Left renal cortex interstitium (tissue), 4 donors: ENCODE results near the gene COL9A3. TPM values are rescaled to one million over a fixed set of nuclear protein-coding genes. Genes with fewer than 3 reads are reported as not detected.

Source experiments
- DNase-seq, 4 donors: peaks; one replicate each; pipeline ENCODE4 v3.0.0-alpha.2; 2013; ENCODE audit warnings: low read depth in 4 of 4, low spot score in 2 of 4, missing footprints in 1 of 4
- polyA plus RNA-seq, 4 donors: library from polyadenylated mRNA; unstranded; fragments of 120-200 nt; gene quantifications; one replicate each; pipeline ENCODE4 v1.2.1, GENCODE V29; 2013; ENCODE audit not compliant: insufficient read length in 4 of 4

Gene COL9A3
- polyA plus RNA-seq, 4 donors: 19.3 to 29.5 (median 24.9) TPM

DNA sequence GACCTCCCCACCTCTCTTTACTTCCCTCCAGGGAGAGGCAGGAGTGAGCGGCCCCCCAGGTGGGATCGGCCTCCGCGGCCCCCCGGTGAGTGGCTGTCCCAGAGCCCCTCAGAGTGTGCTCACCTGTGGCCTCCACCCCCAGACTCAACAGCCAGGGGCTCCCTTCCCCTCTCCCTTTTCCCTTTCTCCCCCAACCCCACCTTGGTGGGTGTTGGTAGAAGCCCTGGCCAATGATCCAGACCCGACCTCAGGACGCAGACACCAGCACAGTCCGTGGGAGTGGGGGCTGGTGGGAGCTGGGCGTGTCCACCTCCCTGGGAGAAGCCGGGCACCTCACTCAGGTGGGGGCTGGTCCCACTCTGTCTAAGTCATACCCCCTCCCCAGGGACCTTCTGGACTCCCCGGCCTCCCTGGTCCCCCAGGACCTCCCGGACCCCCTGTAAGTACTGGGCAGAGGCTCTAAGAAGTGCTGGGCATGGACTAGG is 4.9 kb downstream of the COL9A3 start:
- DNase-seq: no peak

DNA sequence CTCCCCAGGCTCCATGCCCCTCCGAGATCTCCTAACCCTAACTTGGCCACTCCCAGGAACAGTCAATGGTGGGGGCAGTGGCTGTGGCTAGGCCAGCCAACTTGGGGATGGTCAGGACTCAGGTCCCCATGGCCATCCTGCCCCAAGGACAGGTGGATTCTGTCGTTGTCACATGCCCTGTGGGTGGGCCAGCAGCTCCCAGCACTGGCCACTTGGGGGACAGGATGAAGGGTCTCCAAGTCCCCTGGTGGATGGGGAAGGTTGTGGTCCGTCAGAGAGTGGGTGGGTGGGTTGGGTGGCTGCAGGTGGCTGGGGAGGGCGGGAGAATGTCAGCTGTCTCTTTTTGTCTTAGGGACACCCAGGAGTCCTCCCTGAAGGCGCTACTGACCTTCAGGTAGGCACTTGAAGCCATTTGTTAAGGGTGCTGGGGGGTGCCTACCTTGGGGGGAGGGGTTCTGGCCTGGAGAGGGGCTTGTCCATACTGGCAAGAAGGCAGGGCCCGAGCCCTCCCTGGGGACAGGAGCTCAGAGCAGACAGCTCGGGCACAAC is 5.5 kb downstream of the COL9A3 start:
- no peak for DNase-seq

DNA sequence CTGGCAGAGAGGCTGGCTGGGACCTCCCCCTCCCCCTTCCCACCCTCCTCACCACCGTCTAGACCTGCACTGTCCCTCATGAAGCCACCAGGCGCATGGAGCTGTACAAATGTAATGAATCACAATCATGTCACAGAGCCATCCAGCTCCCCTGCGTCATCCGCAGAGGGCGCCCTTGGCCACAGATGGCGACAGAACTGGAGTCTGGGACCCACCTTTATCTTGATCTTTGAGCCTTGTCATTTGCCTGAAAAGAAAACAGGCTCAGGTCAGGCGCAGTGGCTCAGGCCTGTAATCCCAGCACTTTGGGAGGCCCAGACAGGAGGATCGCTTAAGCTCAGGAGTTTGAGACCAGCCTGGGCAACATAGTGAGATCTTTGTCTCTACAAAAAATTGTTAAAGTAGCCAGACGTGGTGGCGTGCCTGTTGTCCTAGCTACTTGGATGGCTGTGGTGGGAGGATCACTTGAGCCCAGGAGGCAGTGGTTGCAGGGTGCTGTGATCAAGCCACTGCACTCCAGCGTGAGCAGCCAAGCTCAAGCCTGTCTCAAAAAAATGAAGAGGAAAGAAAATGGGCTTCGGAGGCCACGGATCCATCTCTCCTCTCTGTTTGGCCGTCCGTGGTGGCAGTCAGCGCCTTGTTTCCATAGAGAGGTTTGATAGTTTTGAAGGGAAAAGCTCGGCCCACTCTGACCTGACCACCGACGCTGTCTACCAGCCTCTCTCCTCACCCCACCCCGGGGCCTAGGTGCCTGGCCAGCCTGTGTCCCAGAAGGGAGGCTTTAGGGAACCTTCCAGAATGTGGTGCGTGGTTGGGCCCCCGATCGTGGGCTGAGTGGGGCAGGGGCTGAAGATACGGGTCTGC is 6.2 kb downstream of the COL9A3 start:
- DNase-seq: no peak

DNA sequence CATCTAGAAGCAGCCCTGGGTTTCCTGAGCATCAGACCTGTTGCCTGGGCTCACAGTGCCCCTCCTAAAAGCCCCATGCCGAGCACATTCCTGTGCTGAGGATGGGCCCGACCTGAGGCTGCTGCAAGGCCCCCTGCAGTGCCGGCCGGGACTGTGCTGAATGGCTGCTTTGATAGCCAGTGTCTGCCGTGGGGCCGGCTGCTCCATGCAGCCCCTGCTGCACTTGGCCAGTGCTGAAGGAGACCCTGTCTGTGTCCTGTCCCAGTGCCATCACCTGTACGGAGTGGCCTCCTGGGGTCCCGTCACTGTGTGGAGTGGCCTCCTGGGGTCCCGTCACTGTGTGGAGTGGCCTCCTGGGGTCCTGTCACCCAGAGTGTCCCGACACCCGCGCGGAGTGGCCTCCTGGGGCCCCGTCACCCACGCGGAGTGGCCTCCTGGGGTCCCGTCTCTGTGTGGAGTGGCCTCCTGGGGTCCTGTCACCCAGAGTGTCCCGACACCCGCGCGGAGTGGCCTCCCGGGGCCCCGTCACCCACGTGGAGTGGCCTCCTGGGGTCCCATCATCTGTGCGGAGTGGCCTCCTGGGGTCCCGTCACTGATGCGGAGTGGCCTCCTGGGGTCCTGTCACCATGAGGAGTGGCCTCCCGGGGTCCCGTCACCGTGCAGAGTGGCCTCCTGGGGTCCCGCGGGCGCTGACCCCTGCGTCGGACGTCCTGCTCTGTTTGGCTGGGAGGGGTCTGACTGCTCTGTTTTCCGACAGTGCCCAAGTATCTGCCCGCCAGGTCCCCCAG is 7.0 kb downstream of the COL9A3 start:
- no peak for DNase-seq

DNA sequence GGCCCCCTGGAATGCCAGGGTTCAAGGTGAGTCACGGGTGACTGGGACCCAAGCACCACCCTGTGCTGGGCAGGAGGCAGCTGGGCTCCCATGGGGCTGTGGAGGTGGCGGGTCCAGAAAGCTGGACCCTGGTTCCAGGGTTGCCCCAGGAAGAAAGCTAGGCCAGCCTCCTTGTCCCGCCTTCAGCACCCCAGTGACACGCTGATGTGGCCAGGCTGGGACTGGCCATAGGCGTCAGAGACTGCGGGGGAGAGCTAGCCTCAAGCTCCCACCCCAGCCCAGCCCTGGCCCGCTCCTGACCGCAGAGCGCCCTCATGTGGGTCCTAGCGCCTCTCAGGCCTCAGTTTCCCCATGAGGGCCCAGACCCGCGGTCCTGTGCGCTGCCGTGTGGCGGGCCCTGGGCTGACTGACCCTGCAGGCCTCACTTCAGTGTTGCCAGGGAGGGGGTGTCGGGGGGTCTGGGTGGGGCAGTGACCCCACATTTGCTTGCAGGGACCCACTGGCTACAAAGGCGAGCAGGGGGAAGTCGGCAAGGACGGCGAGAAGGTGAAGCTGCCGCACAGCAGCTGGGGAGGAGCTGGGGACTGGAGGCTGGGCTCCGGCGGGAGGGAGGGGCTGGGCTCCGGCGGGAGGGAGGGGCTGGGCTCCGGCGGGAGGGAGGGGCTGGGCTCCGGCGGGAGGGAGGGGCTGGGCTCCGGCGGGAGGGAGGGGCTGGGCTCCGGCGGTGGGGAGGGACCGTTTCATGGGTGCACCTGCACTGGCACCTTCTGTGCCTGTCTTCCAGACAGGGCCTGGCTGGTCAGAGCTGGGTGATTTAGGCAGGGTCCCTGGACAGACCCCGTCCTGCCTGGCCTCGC is 7.9 kb downstream of the COL9A3 start:
- no peak for DNase-seq

DNA sequence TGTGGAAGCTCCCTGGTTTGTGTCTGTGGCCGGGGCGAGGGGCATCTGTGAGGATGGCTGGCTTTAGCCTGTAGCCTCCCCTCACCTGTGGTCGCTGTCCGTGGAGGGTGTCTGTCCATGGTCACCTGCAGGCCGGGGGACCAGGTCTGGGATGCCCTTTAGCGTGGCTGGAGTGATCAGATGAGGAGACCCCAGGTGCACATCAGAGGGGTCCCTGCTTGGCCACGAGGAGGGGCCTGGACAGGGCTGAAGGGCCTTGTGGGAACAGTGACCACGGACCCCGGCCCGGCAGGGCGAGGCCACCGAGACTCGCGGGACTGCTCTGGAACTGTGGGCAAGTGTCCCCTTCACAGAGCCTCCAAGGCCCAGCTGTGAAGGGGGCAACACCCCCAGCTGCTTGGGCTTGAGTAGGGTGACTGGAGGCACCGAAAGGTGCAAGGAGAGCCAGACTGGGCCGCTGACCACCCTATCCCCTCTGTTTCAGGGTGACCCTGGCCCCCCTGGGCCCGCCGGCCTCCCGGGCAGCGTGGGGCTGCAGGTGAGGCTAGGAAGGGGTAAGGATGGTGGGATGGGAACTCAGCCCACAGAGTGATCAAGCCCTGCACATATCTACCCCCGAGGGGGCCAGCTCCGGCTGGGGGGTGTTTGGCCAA is 8.6 kb downstream of the COL9A3 start:
- DNase-seq: no peak

DNA sequence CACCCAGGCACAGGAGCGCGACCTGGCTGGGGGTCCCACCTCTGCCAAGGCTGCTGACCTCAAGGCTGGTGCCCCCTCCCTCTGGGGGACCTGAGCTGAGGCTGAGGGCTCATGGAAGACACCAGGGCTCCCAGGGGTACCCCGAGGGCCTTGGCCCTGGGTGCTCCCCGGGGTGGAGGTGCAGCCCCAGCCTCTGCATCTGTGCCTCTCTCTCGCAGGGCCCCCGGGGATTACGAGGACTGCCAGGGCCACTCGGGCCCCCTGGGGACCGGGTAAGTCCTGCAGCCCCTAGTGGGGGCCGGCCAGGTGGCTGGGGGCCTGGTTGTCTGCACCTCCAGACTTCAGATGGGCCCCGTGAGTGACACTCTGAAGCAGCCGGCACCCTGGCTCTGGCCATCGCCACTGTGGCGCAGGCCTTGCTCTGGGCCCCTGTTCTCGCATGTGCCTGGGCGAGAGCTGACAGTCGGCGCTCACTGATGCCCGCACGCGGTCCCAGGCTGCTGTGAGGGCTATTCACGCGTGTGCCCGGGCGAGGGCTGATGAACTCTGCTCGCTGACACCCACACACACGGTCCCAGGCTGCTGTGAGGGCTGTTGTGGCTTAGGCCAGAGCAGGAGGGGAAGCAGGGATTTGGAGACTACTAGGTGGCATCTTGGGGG is 9.3 kb downstream of the COL9A3 start:
- DNase-seq: no peak

DNA sequence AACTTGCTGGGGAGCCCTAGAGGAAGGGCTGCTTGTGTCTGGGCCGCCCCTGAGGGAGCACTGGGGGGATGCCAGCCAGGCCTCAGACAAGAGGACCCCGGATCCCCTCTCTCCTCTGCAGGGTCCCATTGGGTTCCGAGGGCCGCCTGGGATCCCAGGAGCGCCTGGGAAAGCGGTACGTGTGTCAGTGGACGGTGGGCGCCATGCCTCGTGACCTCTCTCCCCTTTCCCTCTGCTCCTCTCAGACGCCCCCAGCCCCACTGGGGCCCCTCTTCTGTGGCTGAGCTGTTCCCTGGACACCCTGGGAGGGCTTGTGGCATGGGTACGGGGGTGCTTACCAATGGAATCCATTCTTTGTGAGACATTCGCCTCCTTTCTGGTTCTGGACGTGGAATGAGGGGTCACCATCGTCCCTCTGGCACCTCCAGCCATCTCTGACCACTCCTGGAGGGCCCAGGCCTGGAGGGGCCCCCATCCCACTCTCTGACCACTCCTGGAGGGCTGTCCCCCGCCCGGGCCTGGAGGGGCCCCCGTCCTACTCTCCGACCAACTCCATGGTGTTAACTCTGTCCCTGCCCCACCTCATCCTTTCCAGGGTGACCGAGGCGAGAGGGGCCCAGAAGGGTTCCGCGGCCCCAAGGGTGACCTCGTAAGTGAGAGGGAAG is 9.9 kb downstream of the COL9A3 start:
- no peak for DNase-seq

DNA sequence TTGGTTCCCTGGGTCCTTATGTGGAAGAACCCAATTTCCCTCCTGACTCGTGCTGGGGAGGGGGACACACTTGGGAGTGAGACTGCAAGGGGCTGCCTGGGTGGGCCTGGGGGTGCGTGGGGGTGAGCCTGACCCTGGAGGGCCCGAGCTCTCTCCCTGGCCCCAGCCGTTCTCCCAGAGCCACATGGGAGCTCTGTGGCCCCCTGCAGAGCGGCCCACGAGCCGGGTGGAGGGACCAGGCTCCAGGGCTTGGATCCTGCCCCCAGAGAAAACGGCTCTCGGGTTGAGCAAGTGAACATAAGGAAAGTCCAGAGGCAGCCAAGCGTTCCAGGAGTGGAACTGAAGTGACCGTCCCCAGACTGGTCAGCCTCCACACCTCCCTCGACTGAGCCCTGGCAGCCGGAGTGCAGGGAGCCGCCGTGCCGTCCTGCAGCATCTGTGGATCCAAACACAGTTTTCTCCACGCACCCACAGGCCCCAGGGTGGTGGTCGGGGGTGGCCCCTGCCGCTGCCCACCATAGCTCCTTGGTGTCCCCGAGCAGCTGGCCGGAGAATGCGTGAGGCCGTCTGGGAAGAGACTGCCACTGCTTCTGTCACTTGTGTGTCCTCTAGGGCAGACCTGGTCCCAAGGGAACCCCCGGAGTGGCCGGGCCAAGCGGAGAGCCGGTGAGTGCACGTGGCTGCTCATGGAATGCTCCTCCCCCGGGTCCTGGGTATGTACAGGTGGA is 10.6 kb downstream of the COL9A3 start:
- no peak for DNase-seq

DNA sequence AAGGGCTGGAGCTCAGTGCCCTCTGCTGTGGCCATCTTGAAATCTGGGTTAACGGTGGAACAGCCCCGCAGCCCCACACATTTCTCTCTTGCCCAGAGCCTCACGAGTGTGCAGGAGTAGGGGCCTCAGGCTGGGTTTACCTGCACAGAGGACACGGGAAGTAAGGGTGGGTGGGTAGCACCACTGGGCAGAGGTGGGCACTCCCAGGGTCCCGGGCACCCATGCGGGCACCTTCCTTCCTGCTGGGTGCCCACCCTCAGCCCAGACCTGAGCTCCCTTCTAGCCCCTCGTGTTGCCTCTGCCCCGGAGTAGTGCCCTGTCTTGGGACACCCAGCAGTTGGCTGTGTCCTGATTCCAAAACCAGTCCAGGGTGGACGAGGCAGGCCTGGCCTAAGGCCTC is 11.2 kb downstream of the COL9A3 start:
- DNase-seq: no peak

DNA sequence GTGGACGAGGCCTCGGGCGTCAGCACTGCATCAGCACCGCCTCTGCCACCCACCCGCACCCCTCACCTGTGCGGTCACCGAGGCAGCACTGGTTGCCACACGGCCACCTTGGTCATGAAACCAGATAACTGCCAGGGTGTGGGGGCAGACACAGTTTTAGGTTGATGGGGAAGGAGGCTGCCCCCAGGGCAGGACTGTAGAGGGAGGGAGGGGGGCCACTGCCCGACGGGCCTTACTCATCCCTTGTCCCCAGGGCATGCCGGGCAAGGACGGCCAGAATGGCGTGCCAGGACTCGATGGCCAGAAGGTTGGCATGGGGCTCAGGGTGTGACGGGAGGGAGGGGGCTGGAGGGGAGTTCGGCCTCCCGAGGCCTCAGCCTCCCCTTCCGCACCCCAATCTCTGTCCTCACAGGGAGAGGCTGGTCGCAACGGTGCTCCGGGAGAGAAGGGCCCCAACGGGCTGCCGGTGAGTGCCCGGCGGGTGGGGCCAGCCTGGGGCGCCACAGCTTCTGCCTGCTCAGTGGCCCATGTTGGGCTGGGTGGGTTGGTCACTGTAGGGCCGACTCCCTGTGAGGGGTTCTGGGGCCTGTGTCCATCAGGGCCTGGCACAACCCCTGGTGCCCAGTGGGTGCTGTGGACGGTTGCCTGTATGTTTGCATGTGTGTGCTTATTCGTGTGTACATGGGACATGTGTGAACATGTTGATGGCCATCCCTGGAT is 11.8 kb downstream of the COL9A3 start:
- DNase-seq: no peak

DNA sequence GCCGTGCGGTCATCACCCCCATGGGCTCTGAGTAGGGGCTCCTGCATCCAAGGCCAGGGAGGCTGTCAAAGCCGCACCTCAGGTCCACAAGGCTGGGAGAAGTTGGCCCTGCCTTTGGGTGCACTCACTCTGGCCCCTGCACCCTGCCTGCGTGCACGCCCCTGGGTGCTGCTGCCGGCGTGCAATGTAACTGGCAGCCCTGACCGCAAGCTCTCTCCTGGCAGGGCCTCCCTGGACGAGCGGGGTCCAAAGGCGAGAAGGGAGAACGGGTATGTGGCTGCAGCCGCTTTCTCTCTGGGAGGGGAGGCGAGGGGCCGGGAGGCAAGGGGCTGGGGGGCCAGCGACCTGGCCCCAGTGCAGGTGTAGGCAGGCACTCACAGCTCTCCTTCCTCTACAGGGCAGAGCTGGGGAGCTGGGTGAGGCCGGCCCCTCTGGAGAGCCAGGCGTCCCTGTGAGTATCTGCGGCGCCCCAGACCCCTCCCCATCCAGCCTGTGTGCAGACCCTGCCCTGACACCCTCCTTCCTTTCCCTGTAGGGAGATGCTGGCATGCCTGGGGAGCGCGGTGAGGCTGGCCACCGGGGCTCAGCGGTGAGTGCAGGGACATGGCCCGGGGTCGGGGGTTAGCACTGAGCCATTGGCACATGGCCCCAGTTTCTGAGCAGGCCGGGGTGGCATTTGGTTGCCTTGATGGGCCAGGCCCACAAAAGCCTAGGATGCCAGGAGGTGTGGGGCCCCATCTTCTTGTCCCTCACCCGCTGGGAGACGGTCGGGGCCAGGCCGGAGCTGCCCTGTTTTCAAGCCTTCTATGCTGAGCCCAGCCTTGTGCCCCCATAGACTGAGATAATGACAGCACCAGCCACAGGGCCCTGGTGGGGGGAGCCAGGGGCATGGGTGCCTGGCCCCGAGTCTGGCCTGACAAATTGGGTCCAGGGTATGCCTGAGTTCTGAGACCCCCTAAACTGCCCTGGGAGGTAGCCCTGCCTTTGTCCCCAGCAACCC is 12.7 kb downstream of the COL9A3 start:
- no peak for DNase-seq

DNA sequence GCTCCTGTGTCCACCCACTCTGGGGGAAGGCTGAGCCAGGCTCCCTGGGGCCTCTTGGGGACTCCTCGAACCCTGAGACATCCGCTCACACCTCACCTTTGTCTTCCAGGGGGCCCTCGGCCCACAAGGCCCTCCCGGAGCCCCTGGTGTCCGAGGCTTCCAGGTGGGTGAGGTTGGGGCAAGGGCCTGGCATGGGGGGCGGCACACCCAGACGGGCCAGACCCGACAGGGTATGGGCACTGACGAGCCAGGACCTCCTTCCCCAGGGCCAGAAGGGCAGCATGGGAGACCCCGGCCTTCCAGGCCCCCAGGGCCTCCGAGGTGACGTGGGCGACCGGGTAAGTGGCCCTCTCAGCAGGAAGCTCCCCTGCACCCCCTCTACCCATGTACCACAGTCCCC is 13.4 kb downstream of the COL9A3 start:
- no peak for DNase-seq

DNA sequence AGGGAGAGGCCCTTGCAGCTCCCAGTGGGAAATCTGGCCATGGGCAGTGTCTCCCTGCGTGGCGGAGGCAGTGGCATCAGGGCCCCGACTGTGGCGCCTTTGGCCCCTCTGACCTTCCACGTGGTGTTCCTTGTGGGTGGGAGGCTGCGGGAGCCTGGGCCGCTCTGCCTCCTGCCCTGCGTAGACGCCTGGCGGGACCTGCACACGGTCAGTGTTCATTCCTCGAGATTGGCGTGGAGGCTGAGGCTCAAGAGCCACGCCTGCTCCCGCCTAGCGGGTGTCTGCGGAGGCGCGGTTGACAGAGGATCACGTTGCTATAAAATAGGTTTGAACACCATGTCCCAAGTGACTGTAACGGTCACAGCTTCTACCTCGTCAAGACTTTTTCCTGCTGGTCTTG is 14.0 kb downstream of the COL9A3 start:
- no peak for DNase-seq

DNA sequence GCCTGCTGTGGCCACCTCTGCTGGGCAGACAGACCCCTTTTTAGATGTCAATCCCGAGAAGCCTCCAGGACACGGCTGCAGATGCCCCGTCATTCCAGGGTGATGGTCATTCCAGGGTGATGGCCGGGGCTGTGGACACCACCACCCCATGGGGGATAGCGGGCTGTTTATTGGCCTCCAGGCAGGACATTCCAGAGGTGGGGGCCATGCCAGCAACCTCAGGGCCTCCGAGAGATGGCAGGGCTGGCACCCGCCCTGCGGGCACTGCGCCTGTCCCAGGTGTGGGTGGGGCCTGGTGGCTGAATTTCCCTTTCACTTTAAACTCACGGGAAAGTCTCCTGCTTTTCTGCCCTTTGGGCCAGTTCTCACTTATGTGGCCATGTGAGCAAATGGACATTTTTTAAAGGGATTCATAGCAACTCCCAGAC is 14.5 kb downstream of the COL9A3 start:
- DNase-seq: no peak

DNA sequence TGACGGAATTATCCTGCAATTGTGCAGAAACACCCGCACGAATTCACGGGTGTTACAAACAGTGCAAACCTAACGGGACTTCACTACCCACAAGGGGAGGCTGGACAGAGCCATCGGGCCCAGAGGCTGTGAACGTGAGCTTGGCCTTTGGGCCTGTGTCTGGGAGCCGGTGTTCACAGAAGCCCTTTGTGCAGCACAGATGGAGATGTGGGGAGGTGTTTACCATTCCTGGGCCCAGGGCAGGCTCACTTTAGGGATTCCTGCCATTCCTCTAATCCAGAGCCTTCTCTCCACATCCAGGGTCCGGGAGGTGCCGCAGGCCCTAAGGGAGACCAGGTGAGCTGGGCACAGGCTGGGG is 15.0 kb downstream of the COL9A3 start:
- DNase-seq: no peak
